HEK293 (cell line): ENCODE data around the gene SFR1.

Experiments used
- CTCF ChIA-PET: fragments of 350-600 bp; formaldehyde crosslinking; extraction: SDS; loops from one replicate; lab custom pipeline; 2021; ENCODE audit warnings: antibody characterized with exemption; lab: Yijun Ruan, JAX
- POLR2A ChIA-PET: fragments of 300-600 bp; formaldehyde crosslinking; extraction: SDS; loops from one replicate; lab custom pipeline; 2020; ENCODE audit warnings: antibody characterized with exemption, inconsistent platforms; lab: Yijun Ruan, JAX
- H3K27ac ChIP-seq: fragments of 200-500 bp; sonication (Bioruptor generic); 2 replicates; pipeline ENCODE4 v1.5.1; 2014; ENCODE audit warnings: low read depth, low read length, control low read depth, inconsistent platforms; ENCODE audit errors: extremely low read depth
- H3K36me3 ChIP-seq, 2 experiments: fragments of 200-500 bp in 1 of 2; sonication (Bioruptor generic) in 1 of 2; 1 replicate in 1 of 2; 2 replicates in 1 of 2; pipeline ENCODE4 v1.5.1; 2014 to 2017; ENCODE audit warnings: inconsistent platforms in 2 of 2, low read length in 2 of 2; ENCODE audit not compliant: control insufficient read depth in 2 of 2, insufficient read depth in 1 of 2
- H3K4me1 ChIP-seq: fragments of 200-500 bp; sonication (Bioruptor generic); 2 replicates; pipeline ENCODE4 v1.5.1; 2014; ENCODE audit warnings: mild to moderate bottlenecking, low read length, inconsistent platforms; ENCODE audit not compliant: control insufficient read depth, insufficient read depth
- H3K4me3 ChIP-seq: 2 replicates; pipeline ENCODE4 v1.5.1; 2011; ENCODE audit warnings: low read depth, mild to moderate bottlenecking, control low read depth, low read length, moderate library complexity
- H3K9me3 ChIP-seq: fragments of 200-500 bp; sonication (Bioruptor generic); 2 replicates; pipeline ENCODE4 v1.5.1; 2014; ENCODE audit warnings: low read depth, low read length, inconsistent platforms; ENCODE audit not compliant: control insufficient read depth, insufficient read depth
- BCL11B ChIP-seq: fragments of 450-650 bp; formaldehyde crosslinking; IDR thresholded peaks from 2 replicates; pipeline ENCODE4 v1.5.1; 2016; ENCODE audit warnings: low read depth, missing biosample characterization, missing genetic modification characterization
- ELK4 ChIP-seq: IDR thresholded peaks from 2 replicates; pipeline ENCODE4 v1.6.1; 2011; ENCODE audit warnings: mild to moderate bottlenecking, low read depth, low read length, borderline replicate concordance
- HOXD13 ChIP-seq: sonication (generic); formaldehyde crosslinking; IDR thresholded peaks from 2 replicates; pipeline ENCODE4 v1.8.0; 2022; ENCODE audit warnings: missing genetic modification reagents, borderline replicate concordance
- KLF10 ChIP-seq: fragments of 450-650 bp; IDR thresholded peaks from 2 replicates; pipeline ENCODE4 v1.5.1; 2018; ENCODE audit warnings: missing biosample characterization, mild to moderate bottlenecking, missing genetic modification characterization
- KLF16 ChIP-seq: fragments of 450-650 bp; formaldehyde crosslinking; IDR thresholded peaks from 2 replicates; pipeline ENCODE4 v1.5.1; 2017; ENCODE audit warnings: missing biosample characterization, missing genetic modification characterization
- KLF17 ChIP-seq: fragments of 450-650 bp; formaldehyde crosslinking; IDR thresholded peaks from 2 replicates; pipeline ENCODE4 v1.5.1; 2016; ENCODE audit warnings: missing biosample characterization, missing genetic modification characterization
- KLF8 ChIP-seq: fragments of 450-650 bp; formaldehyde crosslinking; IDR thresholded peaks from 2 replicates; pipeline ENCODE4 v1.5.1; 2016; ENCODE audit warnings: missing biosample characterization, missing genetic modification characterization
- SP3 ChIP-seq: fragments of 450-650 bp; formaldehyde crosslinking; IDR thresholded peaks from 2 replicates; pipeline ENCODE4 v1.5.1; 2016; ENCODE audit warnings: missing biosample characterization, missing genetic modification characterization
- WT1 ChIP-seq: fragments of 450-650 bp; formaldehyde crosslinking; IDR thresholded peaks from 2 replicates; pipeline ENCODE4 v1.5.1; 2016; ENCODE audit warnings: missing biosample characterization, missing genetic modification characterization
- ZBTB21 ChIP-seq: fragments of 450-650 bp; formaldehyde crosslinking; IDR thresholded peaks from 2 replicates; pipeline ENCODE4 v1.5.1; 2017; ENCODE audit warnings: missing biosample characterization, missing genetic modification characterization
- ZNF157 ChIP-seq: fragments of 450-650 bp; formaldehyde crosslinking; IDR thresholded peaks from 2 replicates; pipeline ENCODE4 v1.5.1; 2016; ENCODE audit warnings: missing biosample characterization, missing genetic modification characterization
- ZNF184 ChIP-seq: fragments of 450-650 bp; IDR thresholded peaks from 2 replicates; pipeline ENCODE4 v1.5.1; 2018; ENCODE audit warnings: missing biosample characterization, mild to moderate bottlenecking, missing genetic modification characterization
- ZNF202 ChIP-seq: fragments of 450-650 bp; formaldehyde crosslinking; IDR thresholded peaks from 2 replicates; pipeline ENCODE4 v1.5.1; 2016; ENCODE audit warnings: missing biosample characterization, missing genetic modification characterization, borderline replicate concordance
- ZNF24 ChIP-seq: fragments of 450-650 bp; formaldehyde crosslinking; IDR thresholded peaks from 2 replicates; pipeline ENCODE4 v1.5.1; 2016; ENCODE audit warnings: missing biosample characterization, missing genetic modification characterization
- ZNF266 ChIP-seq: fragments of 450-650 bp; formaldehyde crosslinking; IDR thresholded peaks from 2 replicates; pipeline ENCODE4 v1.5.1; 2016; ENCODE audit warnings: missing biosample characterization, missing genetic modification characterization, low read depth
- ZNF311 ChIP-seq: fragments of 450-650 bp; formaldehyde crosslinking; IDR thresholded peaks from 2 replicates; pipeline ENCODE4 v1.5.1; 2017; ENCODE audit warnings: missing biosample characterization, missing genetic modification characterization, borderline replicate concordance
- ZNF341 ChIP-seq: fragments of 450-650 bp; formaldehyde crosslinking; IDR thresholded peaks from 2 replicates; pipeline ENCODE4; 2016; ENCODE audit warnings: low read depth, missing biosample characterization, missing genetic modification characterization
- ZNF350 ChIP-seq: fragments of 450-650 bp; formaldehyde crosslinking; IDR thresholded peaks from 2 replicates; pipeline ENCODE4 v1.5.0; 2017; ENCODE audit warnings: missing biosample characterization, mild to moderate bottlenecking, missing genetic modification characterization
- ZNF398 ChIP-seq: fragments of 450-650 bp; formaldehyde crosslinking; IDR thresholded peaks from 2 replicates; pipeline ENCODE4 v1.5.1; 2017; ENCODE audit warnings: missing biosample characterization, missing genetic modification characterization
- ZNF488 ChIP-seq: fragments of 450-650 bp; formaldehyde crosslinking; IDR thresholded peaks from 2 replicates; pipeline ENCODE4 v1.5.1; 2016; ENCODE audit warnings: missing biosample characterization, missing genetic modification characterization
- ZNF558 ChIP-seq: fragments of 450-650 bp; formaldehyde crosslinking; IDR thresholded peaks from 2 replicates; pipeline ENCODE4 v1.5.1; 2016; ENCODE audit warnings: missing biosample characterization, missing genetic modification characterization
- ZNF677 ChIP-seq: fragments of 450-650 bp; IDR thresholded peaks from 2 replicates; pipeline ENCODE4 v1.5.0; 2018; ENCODE audit warnings: missing biosample characterization, mild to moderate bottlenecking, missing genetic modification characterization, moderate library complexity
- ZNF76 ChIP-seq: fragments of 450-650 bp; formaldehyde crosslinking; IDR thresholded peaks from 2 replicates; pipeline ENCODE4; 2016; ENCODE audit warnings: low read depth, missing biosample characterization, missing genetic modification characterization, borderline replicate concordance
- TF ChIP-seq, protein P1 (sequence below): fragments of 450-650 bp; formaldehyde crosslinking; IDR thresholded peaks from 2 replicates; pipeline ENCODE4 v1.5.1; 2016; ENCODE audit warnings: missing biosample characterization, missing genetic modification characterization

Gene SFR1

DNA sequence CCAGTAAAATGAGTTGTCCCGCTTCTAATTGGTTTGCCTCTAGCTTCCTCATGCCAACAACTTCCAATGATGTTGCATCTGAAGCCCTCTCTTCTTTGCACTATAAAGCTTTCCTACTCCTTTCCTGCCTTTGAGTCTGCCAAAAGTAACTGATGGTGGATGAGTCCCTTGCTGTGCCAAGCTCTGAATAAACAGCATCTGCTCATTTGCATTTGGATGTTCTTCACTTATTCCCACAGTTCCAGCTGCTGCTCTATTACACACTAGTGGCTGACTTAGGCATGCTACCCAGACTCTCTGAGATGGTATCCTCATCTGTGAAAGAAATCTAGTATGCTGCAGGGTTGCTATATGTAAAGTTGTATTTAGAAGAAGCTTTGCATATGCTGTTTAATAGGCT lies 24.9 kb downstream of the SFR1 start (continued):
- TF ChIP-seq ZNF488 (tag by site-specific recombination) (no peak), ZNF157 (tag by site-specific recombination) (no peak), ZNF24 (tag by site-specific recombination) (no peak), KLF17 (no peak), WT1 (tag by site-specific recombination) (no peak)

DNA sequence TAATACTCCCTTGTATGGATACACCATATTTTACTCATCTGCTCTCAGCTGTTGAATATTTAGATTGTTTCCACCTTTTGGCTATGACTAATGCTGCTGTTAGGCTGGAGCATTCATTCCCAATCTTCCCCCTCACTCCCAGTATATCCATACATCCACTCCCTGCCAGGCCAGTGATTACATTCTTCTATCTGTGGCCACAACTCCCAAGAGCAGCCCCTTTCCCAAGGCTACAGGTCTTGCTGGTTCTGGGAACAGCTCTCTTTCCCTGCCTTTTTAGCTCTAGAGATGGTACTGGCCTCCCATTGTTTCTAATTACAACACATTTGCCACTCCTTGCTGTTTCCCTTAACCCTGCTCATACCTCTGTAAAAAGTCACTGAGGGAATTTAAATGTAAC lies 28.2 kb downstream of the SFR1 start:
- H3K4me3 ChIP-seq, result no peak overlapping the region
- H3K4me1 ChIP-seq, result 0 out of 2 replicates have a peak, but pooled peaks cover 3% of the 10 kb centered on the region
- H3K27ac ChIP-seq, result no peak overlapping the region
- POLR2A ChIA-PET, result no interaction called here
- CTCF ChIA-PET, result interaction anchor here (0.5 kb wide), 1 partner anchor 261 kb away, joined by 3 read pairs; no protein-coding TSS in a partner anchor
- H3K36me3 ChIP-seq, result no peaks in the 10 kb centered on the region
- no peaks in the 10 kb centered on the region for H3K9me3 ChIP-seq
- no peak for TF ChIP-seq HOXD13 (CRISPR knock-in tag)
- TF ChIP-seq KLF16 (tag by site-specific recombination), result no peak
- TF ChIP-seq ZNF558 (tag by site-specific recombination), result no peak

GRCh38 chr10:104151737-104152136 lies 29.8 kb downstream of the SFR1 start:
- no peak overlapping the region for H3K27ac ChIP-seq
- H3K9me3 ChIP-seq, result no peaks in the 10 kb centered on the region
- ChIA-PET POLR2A (no interaction called here), CTCF (interaction anchor here (0.6 kb wide), 1 partner anchor 27 kb away, joined by 3 read pairs; no protein-coding TSS in a partner anchor)
- H3K36me3 ChIP-seq, result no peaks in the 10 kb centered on the region
- 0 out of 2 replicates have a peak, but pooled peaks cover 3% of the 10 kb centered on the region for H3K4me1 ChIP-seq
- TF ChIP-seq BCL11B (tag by site-specific recombination) (no peak), ZNF266 (tag by site-specific recombination) (no peak), KLF10 (tag by site-specific recombination) (no peak), SP3 (no peak), KLF8 (tag by site-specific recombination) (no peak), ELK4 (no peak), ZNF202 (tag by site-specific recombination) (no peak), ZNF677 (tag by site-specific recombination) (no peak), ZNF341 (tag by site-specific recombination) (no peak), ZNF184 (tag by site-specific recombination) (no peak), ZNF350 (tag by site-specific recombination) (no peak), ZNF311 (no peak), ZNF76 (tag by site-specific recombination) (no peak), ZBTB21 (tag by site-specific recombination) (no peak), ZNF398 (tag by site-specific recombination) (no peak)
- TF ChIP-seq, protein P1, sequence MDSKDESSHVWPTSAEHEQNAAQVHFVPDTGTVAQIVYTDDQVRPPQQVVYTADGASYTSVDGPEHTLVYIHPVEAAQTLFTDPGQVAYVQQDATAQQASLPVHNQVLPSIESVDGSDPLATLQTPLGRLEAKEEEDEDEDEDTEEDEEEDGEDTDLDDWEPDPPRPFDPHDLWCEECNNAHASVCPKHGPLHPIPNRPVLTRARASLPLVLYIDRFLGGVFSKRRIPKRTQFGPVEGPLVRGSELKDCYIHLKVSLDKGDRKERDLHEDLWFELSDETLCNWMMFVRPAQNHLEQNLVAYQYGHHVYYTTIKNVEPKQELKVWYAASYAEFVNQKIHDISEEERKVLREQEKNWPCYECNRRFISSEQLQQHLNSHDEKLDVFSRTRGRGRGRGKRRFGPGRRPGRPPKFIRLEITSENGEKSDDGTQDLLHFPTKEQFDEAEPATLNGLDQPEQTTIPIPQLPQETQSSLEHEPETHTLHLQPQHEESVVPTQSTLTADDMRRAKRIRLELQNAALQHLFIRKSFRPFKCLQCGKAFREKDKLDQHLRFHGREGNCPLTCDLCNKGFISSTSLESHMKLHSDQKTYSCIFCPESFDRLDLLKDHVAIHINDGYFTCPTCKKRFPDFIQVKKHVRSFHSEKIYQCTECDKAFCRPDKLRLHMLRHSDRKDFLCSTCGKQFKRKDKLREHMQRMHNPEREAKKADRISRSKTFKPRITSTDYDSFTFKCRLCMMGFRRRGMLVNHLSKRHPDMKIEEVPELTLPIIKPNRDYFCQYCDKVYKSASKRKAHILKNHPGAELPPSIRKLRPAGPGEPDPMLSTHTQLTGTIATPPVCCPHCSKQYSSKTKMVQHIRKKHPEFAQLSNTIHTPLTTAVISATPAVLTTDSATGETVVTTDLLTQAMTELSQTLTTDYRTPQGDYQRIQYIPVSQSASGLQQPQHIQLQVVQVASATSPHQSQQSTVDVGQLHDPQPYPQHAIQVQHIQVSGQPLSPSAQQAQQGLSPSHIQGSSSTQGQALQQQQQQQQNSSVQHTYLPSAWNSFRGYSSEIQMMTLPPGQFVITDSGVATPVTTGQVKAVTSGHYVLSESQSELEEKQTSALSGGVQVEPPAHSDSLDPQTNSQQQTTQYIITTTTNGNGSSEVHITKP (tag by site-specific recombination), result no peak
- no peak overlapping the region for H3K4me3 ChIP-seq
